Measurements from ENCODE around the gene UBE2I. TPM values are rescaled to one million over a fixed set of nuclear protein-coding genes. Genes with fewer than 3 reads are reported as not detected.

The UBE2I gene
- polyA plus RNA-seq, 6 donors from 2014 or later, result 99.5 to 121 (median 114) TPM

DNA sequence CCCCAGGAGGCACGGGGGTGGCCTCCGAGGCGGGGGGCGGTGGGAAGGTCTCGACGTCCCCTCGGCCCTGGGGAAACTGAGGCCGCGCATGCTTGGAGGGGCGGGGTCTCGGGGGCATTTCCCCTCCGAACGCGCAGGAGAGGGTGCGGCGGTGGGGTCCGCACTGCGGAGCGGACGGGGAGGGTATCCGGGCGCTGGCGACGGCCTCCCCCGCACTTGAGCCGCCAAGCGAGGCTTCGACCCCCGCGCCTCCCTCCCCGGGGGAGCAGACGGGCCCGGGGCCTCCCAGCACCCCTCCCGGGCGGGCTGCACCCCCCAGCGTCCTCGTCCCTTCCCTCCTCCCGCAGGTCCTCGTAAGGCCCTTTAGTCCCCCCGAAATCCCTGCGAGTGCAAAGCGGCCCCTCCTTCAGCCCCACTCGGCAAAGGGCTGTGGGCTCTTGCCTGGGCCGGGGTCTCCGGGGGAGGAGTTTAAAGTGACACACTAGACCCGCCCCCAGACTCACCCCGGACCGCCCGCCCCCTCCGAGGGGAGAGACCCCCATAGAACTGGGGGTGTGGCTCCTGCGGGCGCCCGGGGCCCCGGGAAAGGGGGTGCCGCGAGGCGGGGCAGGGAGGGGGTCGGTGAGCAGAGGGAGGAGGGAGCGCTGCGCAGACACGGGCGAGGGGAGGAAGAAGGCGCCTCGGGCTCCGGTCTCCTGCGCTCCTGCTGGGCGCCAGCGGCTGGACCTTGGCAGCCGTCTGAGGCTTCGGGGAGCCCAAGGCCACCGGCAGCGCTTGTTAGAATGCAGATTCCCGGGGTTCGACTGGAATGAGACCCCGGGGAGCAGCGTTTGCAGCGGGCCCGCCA lies 24.6 kb downstream of the UBE2I start:
- Mint-ChIP-seq H3K4me3 (peak overlapping the region in 2 of 8 donors; percentile 29 to 51), H3K9me3 (peaks cover 0 to 3% (median 0%) of the 10 kb centered on the region in 7 donors), H3K36me3 (no peaks in the 10 kb centered on the region), H3K4me1 (peaks cover 13 to 25% (median 17%) of the 10 kb centered on the region in 3 donors), H3K27me3 (peaks cover 0 to 22% (median 0%) of the 10 kb centered on the region in 3 donors), H3K27ac (peak overlapping the region in 2 of 6 donors; percentile 53 to 76)
- ATAC-seq (ENCODE audit: low read depth in 2 of 2) (no peak), DNase-seq (no peak)

DNA sequence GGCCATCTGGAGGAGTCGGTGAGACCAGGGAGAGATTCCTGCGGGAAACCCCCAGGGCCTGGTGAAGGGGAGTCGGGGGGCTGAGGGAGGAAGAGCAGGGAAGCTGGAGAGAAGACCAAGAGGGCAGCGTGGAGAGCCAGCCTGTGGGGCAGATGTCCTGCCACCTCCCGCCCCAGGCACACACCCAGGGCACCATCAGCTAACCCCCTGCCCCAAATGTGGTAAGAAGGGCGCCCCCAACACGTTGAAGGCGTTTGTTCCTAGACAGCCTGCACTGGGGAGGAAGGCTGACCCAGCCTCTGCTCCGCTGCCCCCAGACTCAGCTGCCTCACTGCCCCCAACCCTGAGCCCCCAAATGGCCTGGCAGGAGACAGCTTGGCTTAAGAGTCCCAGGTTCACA lies 25.3 kb downstream of the UBE2I start:
- H3K9me3 Mint-ChIP-seq, result peaks cover 0 to 1% (median 0%) of the 10 kb centered on the region in 7 donors
- ATAC-seq (ENCODE audit: low read depth in 2 of 2), result no peak
- DNase-seq, result no peak
- peak overlapping the region in 2 of 6 donors; percentile 53 to 76 for H3K27ac Mint-ChIP-seq
- H3K4me3 Mint-ChIP-seq, result peak overlapping the region in 4 of 8 donors; percentile 9 to 70 (median 42)
- no peaks in the 10 kb centered on the region for H3K36me3 Mint-ChIP-seq
- peaks cover 13 to 25% (median 17%) of the 10 kb centered on the region in 3 donors for H3K4me1 Mint-ChIP-seq
- peaks cover 0 to 22% (median 0%) of the 10 kb centered on the region in 3 donors for H3K27me3 Mint-ChIP-seq

DNA sequence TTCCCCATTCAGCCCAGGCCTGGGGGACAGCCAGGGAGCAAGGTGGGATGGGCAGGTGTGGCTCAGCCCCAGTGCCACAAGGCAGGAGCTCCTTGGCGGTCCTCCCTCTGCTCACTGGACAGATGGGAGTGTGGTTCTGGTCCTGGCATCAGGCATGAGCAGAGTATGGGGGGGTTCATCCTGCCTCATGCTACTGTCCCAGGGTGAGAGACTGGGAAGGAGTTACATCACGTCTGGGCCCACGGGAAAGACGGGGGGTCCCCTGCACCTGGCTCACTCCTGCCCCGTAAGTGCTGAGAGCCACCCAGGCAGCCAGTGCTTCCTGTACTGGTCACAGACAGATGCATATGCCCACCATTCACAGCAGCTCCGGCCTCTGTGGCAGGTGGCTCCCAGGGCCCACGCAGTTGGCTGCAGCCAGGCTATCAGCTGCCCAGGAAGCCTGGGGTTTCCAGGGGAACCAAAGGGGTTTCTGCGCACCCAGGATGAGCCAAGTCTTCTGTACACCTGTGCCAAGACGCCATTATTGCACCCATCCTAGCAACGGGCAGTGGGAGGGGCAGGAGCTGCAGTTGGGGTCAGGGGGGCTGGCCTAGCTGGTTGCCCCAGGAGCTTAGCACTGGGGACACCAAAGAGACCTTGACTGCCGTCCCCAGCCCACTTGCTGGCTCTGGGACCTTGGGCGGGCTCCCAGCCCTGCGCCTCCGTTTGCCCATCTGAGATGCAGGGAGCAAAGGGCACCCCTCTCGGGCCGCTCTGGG lies 26.0 kb downstream of the UBE2I start:
- peaks cover 13 to 25% (median 17%) of the 10 kb centered on the region in 3 donors for H3K4me1 Mint-ChIP-seq
- peak overlapping the region in 2 of 8 donors; percentile 51 to 73 for H3K4me3 Mint-ChIP-seq
- H3K27me3 Mint-ChIP-seq, result peaks cover 0 to 22% (median 0%) of the 10 kb centered on the region in 3 donors
- DNase-seq (no peak), ATAC-seq (ENCODE audit: low read depth in 2 of 2) (no peak)
- no peaks in the 10 kb centered on the region for H3K36me3 Mint-ChIP-seq
- H3K9me3 Mint-ChIP-seq, result peaks cover 0 to 1% (median 0%) of the 10 kb centered on the region in 7 donors
- H3K27ac Mint-ChIP-seq, result peak overlapping the region in 4 of 6 donors; percentile 28 to 87 (median 48)

DNA sequence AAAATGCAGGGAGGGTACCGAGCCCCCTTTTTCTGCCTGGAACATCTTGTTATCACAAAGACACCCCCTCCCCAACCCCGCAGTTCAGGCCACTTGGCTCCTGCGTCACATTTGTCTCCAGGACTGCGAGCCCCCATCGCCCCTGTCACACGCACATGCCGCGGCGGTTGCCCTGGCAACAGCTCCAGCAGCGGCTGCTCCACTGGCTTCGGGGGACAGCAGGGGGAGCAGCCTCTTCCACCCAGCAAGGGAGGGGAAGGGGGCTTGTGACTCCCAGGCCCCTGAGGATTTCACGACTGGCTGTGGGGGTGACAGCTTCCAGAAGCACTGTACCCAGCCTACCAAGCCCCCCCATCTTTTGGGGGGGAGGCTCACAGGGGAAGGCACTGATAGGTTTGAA lies 26.6 kb downstream of the UBE2I start:
- Mint-ChIP-seq H3K27me3 (peaks cover 0 to 22% (median 0%) of the 10 kb centered on the region in 3 donors), H3K27ac (peak overlapping the region in 1 of 6 donors; percentile 23)
- no peak for DNase-seq

DNA sequence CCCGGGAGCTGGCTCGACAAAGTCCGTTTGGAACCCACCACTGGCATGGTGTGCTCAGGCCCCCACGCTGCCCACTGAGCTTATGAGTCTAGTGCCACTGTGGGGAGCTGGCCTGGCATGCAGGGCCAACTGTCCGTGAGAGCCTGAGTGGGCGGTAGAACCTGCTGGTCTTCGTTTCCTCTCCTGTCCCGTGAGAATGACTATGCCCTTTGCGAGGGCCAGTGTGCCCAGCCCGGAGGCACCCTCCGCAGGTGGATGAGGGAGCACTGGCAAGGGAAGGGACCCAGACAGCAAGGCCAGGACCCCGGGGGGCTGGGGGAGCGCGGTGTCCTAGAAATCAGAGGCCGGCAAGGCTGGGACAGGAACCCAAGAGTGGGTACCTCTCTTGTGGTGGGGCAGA lies 27.2 kb downstream of the UBE2I start:
- Mint-ChIP-seq H3K4me1 (peaks cover 11 to 19% (median 14%) of the 10 kb centered on the region in 3 donors), H3K36me3 (no peaks in the 10 kb centered on the region), H3K9me3 (peaks cover 0 to 1% (median 0%) of the 10 kb centered on the region in 7 donors), H3K4me3 (no peak overlapping the region), H3K27ac (peak overlapping the region in 1 of 6 donors; percentile 65), H3K27me3 (peaks cover 0 to 22% (median 0%) of the 10 kb centered on the region in 3 donors)
- ATAC-seq (ENCODE audit: low read depth in 2 of 2) (no peak), DNase-seq (no peak)

More for the DNA sequence above, 26.6 kb downstream of the UBE2I start:
- peak overlapping the region in 1 of 8 donors; percentile 73 for H3K4me3 Mint-ChIP-seq
- H3K4me1 Mint-ChIP-seq, result peaks cover 16 to 25% (median 17%) of the 10 kb centered on the region in 3 donors
- peaks cover 0 to 1% (median 0%) of the 10 kb centered on the region in 7 donors for H3K9me3 Mint-ChIP-seq
- ATAC-seq (ENCODE audit: low read depth in 2 of 2), result no peak
- H3K36me3 Mint-ChIP-seq, result no peaks in the 10 kb centered on the region

DNA sequence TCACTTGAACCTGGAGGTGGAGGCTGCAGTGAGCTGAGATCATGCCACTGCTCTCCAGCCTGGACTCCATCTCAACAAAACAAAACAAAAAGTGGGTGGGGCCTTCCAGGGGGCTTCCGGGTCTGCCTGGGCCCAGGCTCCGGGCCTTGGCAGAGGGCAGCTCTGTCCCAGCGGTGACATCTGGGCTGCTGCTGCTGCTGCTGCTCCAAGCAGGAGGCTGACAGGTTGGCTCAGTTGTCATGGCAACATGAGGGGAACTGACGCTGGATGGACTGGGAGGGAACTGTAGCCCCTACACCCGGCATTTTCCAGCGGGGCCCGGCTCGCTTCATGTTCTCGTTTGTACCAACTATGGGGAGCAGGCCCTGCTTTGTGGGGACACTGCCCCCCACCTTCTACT lies 28.1 kb downstream of the UBE2I start:
- no peak overlapping the region for H3K27ac Mint-ChIP-seq
- H3K9me3 Mint-ChIP-seq, result peaks cover 0 to under 1% (median 0%) of the 10 kb centered on the region in 7 donors

DNA sequence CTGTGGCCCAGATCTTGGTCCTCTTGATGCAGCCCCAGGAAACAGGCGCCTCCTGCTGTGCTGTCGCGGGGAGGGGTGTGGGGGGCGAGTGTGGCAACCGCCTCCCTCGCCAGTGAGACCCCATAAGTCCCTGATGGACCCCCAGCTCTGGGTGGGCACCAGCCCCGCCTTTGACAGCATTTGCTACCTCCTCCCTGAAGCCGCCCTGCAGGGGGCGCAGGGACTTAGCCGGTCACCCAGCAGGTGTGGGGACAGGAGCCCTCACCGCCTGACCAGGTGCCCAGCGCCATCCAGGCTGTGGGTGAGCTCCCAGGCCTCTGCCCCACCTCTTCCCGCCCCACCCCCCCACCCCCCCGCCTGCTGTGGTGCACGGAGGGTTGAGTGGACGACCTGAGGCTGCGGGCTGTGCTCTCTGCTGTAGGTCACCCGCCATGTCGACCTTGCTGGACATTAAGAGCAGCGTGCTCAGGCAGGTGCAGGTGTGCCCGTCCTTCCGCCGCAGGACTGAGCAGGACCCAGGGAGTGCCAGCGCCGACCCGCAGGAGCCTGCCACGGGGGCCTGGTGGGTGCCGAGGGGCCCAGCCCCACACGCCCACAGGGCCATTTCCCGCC lies 28.8 kb downstream of the UBE2I start:
- DNase-seq (no peak), ATAC-seq (ENCODE audit: low read depth in 2 of 2) (no peak)
- Mint-ChIP-seq H3K4me3 (no peak overlapping the region), H3K4me1 (peaks cover 14 to 20% (median 14%) of the 10 kb centered on the region in 3 donors), H3K27me3 (peaks cover 0 to 15% (median 0%) of the 10 kb centered on the region in 3 donors), H3K9me3 (no peaks in the 10 kb centered on the region), H3K36me3 (no peaks in the 10 kb centered on the region), H3K27ac (no peak overlapping the region)

More for the DNA sequence above, 28.1 kb downstream of the UBE2I start:
- Mint-ChIP-seq H3K4me1 (peaks cover 9 to 16% (median 11%) of the 10 kb centered on the region in 3 donors), H3K4me3 (no peak overlapping the region), H3K27me3 (peaks cover 0 to 18% (median 0%) of the 10 kb centered on the region in 3 donors), H3K36me3 (no peaks in the 10 kb centered on the region)
- ATAC-seq (ENCODE audit: low read depth in 2 of 2) (no peak), DNase-seq (no peak)

DNA sequence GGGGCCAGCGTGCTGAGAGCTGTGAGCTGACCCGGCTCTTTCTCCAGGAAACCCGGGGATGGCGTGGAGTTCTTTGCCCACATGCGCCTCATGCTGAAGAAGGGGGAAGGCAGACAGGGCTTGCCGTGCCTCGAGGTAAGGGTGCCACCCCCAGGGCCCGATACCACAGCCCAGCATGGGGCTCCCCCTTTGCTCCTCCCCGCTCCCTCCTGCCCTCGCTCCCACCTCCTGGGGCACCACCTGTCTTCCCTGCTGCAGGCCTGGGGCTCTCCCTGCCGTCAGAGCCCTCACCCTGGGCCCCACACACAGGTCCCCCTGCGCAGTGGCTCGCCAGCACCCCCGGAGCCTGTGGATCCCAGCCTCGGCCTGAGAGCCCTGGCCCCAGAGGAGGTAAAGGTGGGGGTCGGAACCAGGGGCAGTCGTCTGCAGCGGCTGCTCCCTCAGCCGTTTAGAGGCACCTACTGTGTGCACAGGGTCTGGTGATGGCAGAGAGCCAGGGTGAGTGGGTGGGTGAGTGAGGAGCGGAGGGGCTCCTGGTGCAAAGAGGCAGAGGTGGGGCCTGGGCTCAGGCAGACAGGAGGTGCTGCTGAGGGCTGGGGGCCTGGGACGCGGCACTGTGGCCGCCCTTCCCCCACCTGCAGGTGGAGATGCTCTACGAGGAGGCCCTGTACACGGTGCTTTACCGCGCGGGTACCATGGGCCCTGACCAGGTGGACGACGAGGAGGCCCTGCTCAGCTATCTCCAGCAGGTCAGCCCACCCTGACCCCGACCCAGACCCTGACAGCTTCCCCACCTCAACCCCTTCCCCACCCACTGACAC lies 29.6 kb downstream of the UBE2I start:
- Mint-ChIP-seq H3K4me3 (no peak overlapping the region), H3K9me3 (no peaks in the 10 kb centered on the region), H3K36me3 (no peaks in the 10 kb centered on the region), H3K4me1 (peaks cover 17 to 24% (median 18%) of the 10 kb centered on the region in 3 donors), H3K27ac (no peak overlapping the region), H3K27me3 (peaks cover 0 to 14% (median 0%) of the 10 kb centered on the region in 3 donors)
- no peak for DNase-seq
- no peak for ATAC-seq (ENCODE audit: low read depth in 2 of 2)

DNA sequence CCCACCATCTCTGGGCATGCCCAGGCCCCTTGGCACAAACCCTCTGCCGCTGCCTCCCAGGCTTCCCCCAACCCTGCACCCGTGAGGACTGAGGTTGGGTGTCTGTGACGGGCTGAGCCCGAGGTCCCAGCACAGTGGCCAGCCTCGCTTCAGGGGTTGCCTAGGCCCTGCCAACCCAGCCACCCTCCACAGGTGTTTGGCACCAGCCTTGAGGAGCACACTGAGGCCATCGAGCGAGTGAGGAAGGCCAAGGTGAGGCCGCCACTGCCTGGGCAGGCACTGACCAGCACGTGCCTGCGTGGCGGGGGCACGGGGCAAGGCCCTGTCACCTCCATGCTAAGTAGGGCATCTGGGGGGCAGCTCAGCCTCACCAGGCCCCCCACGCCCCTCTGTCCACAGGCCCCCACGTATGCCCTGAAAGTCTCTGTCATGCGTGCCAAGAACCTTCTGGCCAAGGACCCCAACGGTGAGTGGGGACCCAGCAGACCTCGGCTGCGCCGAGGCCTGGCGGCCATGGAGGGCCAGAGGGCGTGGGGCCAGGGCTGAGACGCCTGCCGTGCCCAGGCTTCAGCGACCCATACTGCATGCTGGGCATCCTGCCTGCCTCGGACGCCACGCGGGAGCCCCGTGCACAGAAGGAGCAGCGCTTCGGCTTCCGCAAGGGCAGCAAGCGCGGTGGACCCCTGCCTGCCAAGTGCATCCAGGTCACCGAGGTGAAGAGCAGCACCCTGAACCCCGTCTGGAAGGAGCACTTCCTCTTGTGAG lies 31.5 kb downstream of the UBE2I start:
- no peak overlapping the region for H3K27ac Mint-ChIP-seq

DNA sequence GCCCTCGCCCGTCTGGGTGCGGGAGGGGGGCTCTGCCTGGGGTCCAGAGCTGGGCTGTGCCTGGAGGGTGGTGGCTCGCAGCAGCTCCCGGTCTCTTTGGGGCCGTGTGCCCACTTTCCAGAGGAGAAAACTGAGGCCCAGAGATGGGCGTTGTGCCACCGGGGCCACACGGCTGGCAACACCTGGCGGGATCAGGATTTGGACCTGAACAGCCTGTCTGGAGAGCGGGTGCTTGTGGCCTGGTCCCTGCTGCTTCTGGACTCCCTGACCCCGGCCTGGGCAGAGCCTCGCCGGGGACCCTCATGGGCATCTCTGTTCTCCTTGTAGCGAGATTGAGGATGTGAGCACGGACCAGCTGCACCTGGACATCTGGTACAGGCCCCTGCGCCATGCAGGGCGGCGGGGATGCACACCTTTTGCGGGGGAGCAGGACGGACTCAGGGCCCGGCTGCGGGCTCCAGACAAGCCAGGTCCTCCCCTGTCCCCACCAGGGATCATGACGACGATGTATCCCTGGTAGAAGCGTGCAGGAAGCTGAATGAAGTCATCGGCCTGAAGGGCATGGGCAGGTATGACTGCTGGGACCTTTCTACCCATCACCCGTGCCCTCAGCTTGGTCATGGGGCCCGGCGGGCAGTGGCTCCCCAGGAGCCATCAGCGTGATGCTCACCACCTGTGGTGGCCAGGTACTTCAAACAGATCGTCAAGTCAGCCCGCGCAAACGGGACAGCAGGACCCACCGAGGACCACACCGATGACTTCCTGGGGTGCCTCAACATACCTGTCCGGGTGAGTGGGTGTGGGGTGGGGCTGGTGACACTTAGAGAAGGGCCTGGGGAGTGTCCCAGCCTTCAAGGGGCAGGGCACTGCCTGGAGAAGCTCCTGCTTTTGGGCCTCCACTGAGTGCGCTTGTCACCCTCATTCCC lies 32.3 kb downstream of the UBE2I start:
- no peaks in the 10 kb centered on the region for H3K9me3 Mint-ChIP-seq
- DNase-seq (no peak), ATAC-seq (ENCODE audit: low read depth in 2 of 2) (no peak)
- peak overlapping the region; percentile 46 to 93 (median 68) for H3K4me3 Mint-ChIP-seq
- no peaks in the 10 kb centered on the region for H3K27me3 Mint-ChIP-seq
- peaks cover 13 to 18% (median 17%) of the 10 kb centered on the region in 3 donors for H3K4me1 Mint-ChIP-seq
- H3K27ac Mint-ChIP-seq, result peak overlapping the region in 5 of 6 donors; percentile 64 to 84 (median 79)
- H3K36me3 Mint-ChIP-seq, result no peaks in the 10 kb centered on the region

More for the DNA sequence above, 31.5 kb downstream of the UBE2I start:
- Mint-ChIP-seq H3K36me3 (no peaks in the 10 kb centered on the region), H3K27me3 (no peaks in the 10 kb centered on the region), H3K9me3 (no peaks in the 10 kb centered on the region), H3K4me1 (peaks cover 13 to 18% (median 17%) of the 10 kb centered on the region in 3 donors), H3K4me3 (peak overlapping the region in 2 of 8 donors; percentile 25 to 69)
- ATAC-seq (ENCODE audit: low read depth in 2 of 2) (no peak), DNase-seq (no peak)

Data from naive B cell (primary cell).